Stimulated activated effector memory CD8-positive, alpha-beta T cell treated with anti-CD3 and anti-CD28 coated beads, Interleukin-12 subunit alpha, Interleukin-12 subunit beta, amount 100 ng/mL, for 72 hours (primary cell): Measurements from ENCODE around the gene ASAP3.

Source experiments
- ATAC-seq: fragments of 150-1000 bp; cut with Tn5 transposase; 2 replicates; pipeline ENCODE4 v1.10.0; 2021
- DNase-seq, 2 donors: peaks; one replicate each; pipeline ENCODE4 v3.0.0; 2021 to 2022; ENCODE audit warnings: low spot score in 2 of 2
- H3K27ac Mint-ChIP-seq: one replicate; pipeline ENCODE4 v1.8.0; 2022; ENCODE audit warnings: mild to moderate bottlenecking, mixed read lengths
- H3K36me3 Mint-ChIP-seq: one replicate; pipeline ENCODE4 v1.8.0; 2022; ENCODE audit warnings: mild to moderate bottlenecking, mixed read lengths
- H3K4me1 Mint-ChIP-seq: one replicate; pipeline ENCODE4 v1.8.0; 2022; ENCODE audit warnings: mixed read lengths
- H3K4me3 Mint-ChIP-seq: one replicate; pipeline ENCODE4 v1.8.0; 2022; ENCODE audit warnings: mild to moderate bottlenecking, mixed read lengths
- H3K9me3 Mint-ChIP-seq: one replicate; pipeline ENCODE4 v1.8.0; 2022; ENCODE audit warnings: mixed read lengths

ASAP3 gene

GRCh38 chr1:23475134-23475628 lies 8.8 kb downstream of the ASAP3 start:
- H3K36me3 Mint-ChIP-seq: no peaks in the 10 kb centered on the region
- no peak for DNase-seq
- H3K4me3 Mint-ChIP-seq: no peak overlapping the region
- ATAC-seq: no peak
- H3K4me1 Mint-ChIP-seq: no peaks in the 10 kb centered on the region
- no peaks in the 10 kb centered on the region for H3K9me3 Mint-ChIP-seq
- no peak overlapping the region for H3K27ac Mint-ChIP-seq

- Mint-ChIP-seq H3K27ac (no peak overlapping the region), H3K36me3 (no peaks in the 10 kb centered on the region), H3K4me1 (no peaks in the 10 kb centered on the region), H3K4me3 (no peak overlapping the region), H3K9me3 (no peaks in the 10 kb centered on the region)
- ATAC-seq: peak; percentile 11
- DNase-seq: no peak
These were observed 10.8 kb downstream of the ASAP3 start for GRCh38 chr1:23473037-23473800.

GRCh38 chr1:23472351-23473036 lies 11.5 kb downstream of the ASAP3 start:
- DNase-seq (no peak), ATAC-seq (no peak)
- Mint-ChIP-seq H3K27ac (no peak overlapping the region), H3K4me1 (no peaks in the 10 kb centered on the region), H3K36me3 (no peaks in the 10 kb centered on the region), H3K4me3 (no peak overlapping the region), H3K9me3 (no peaks in the 10 kb centered on the region)

GRCh38 chr1:23471473-23472075 lies 12.4 kb downstream of the ASAP3 start:
- no peaks in the 10 kb centered on the region for H3K36me3 Mint-ChIP-seq
- no peaks in the 10 kb centered on the region for H3K4me1 Mint-ChIP-seq
- DNase-seq (no peak), ATAC-seq (no peak)
- no peaks in the 10 kb centered on the region for H3K9me3 Mint-ChIP-seq
- H3K27ac Mint-ChIP-seq: peak overlapping the region; percentile 44
- no peak overlapping the region for H3K4me3 Mint-ChIP-seq

- DNase-seq (no peak), ATAC-seq (peak; percentile 34)
- no peaks in the 10 kb centered on the region for H3K36me3 Mint-ChIP-seq
- no peaks in the 10 kb centered on the region for H3K4me1 Mint-ChIP-seq
- H3K27ac Mint-ChIP-seq: peak overlapping the region; percentile 44
- no peak overlapping the region for H3K4me3 Mint-ChIP-seq
- H3K9me3 Mint-ChIP-seq: no peaks in the 10 kb centered on the region
These were observed 13.5 kb downstream of the ASAP3 start for GRCh38 chr1:23470282-23471070.

- DNase-seq: no peak
- no peaks in the 10 kb centered on the region for H3K36me3 Mint-ChIP-seq
- H3K4me1 Mint-ChIP-seq: no peaks in the 10 kb centered on the region
- ATAC-seq: no peak
- H3K9me3 Mint-ChIP-seq: no peaks in the 10 kb centered on the region
- H3K27ac Mint-ChIP-seq: no peak overlapping the region
- H3K4me3 Mint-ChIP-seq: no peak overlapping the region
These were observed 14.5 kb downstream of the ASAP3 start for GRCh38 chr1:23469372-23469982.

- H3K27ac Mint-ChIP-seq: no peak overlapping the region
These were observed 17.5 kb downstream of the ASAP3 start for GRCh38 chr1:23466423-23466989.

GRCh38 chr1:23463286-23463685 lies 20.7 kb downstream of the ASAP3 start:
- ATAC-seq (no peak), DNase-seq (no peak)
- Mint-ChIP-seq H3K27ac (no peak overlapping the region), H3K9me3 (no peaks in the 10 kb centered on the region), H3K36me3 (no peaks in the 10 kb centered on the region), H3K4me3 (no peak overlapping the region), H3K4me1 (no peaks in the 10 kb centered on the region)

More at GRCh38 chr1:23466423-23466989, 17.5 kb downstream of the ASAP3 start:
- H3K9me3 Mint-ChIP-seq: no peaks in the 10 kb centered on the region
- no peaks in the 10 kb centered on the region for H3K36me3 Mint-ChIP-seq
- H3K4me3 Mint-ChIP-seq: no peak overlapping the region
- H3K4me1 Mint-ChIP-seq: no peaks in the 10 kb centered on the region
- no peak for ATAC-seq
- DNase-seq: no peak

- DNase-seq: no peak
- H3K4me1 Mint-ChIP-seq: no peaks in the 10 kb centered on the region
- no peak overlapping the region for H3K4me3 Mint-ChIP-seq
- no peak for ATAC-seq
- no peaks in the 10 kb centered on the region for H3K9me3 Mint-ChIP-seq
- no peaks in the 10 kb centered on the region for H3K36me3 Mint-ChIP-seq
- H3K27ac Mint-ChIP-seq: no peak overlapping the region
These were observed 21.2 kb downstream of the ASAP3 start for GRCh38 chr1:23462766-23463165.

GRCh38 chr1:23461050-23461449 lies 22.9 kb downstream of the ASAP3 start:
- ATAC-seq (no peak), DNase-seq (no peak)
- H3K4me3 Mint-ChIP-seq: no peak overlapping the region
- no peaks in the 10 kb centered on the region for H3K36me3 Mint-ChIP-seq
- H3K9me3 Mint-ChIP-seq: no peaks in the 10 kb centered on the region
- H3K4me1 Mint-ChIP-seq: peaks cover 7% of the 10 kb centered on the region
- H3K27ac Mint-ChIP-seq: no peak overlapping the region

- no peak for ATAC-seq
- DNase-seq: no peak
- Mint-ChIP-seq H3K4me1 (peaks cover 10% of the 10 kb centered on the region), H3K27ac (no peak overlapping the region), H3K9me3 (no peaks in the 10 kb centered on the region), H3K36me3 (no peaks in the 10 kb centered on the region), H3K4me3 (no peak overlapping the region)
These were observed 23.5 kb downstream of the ASAP3 start for GRCh38 chr1:23460519-23460918.

GRCh38 chr1:23459338-23459757 lies 24.6 kb downstream of the ASAP3 start:
- Mint-ChIP-seq H3K4me3 (no peak overlapping the region), H3K9me3 (no peaks in the 10 kb centered on the region), H3K36me3 (no peaks in the 10 kb centered on the region), H3K4me1 (peaks cover 16% of the 10 kb centered on the region), H3K27ac (no peak overlapping the region)
- DNase-seq: no peak
- no peak for ATAC-seq

- no peak for DNase-seq
- no peaks in the 10 kb centered on the region for H3K36me3 Mint-ChIP-seq
- no peaks in the 10 kb centered on the region for H3K9me3 Mint-ChIP-seq
- peaks cover 37% of the 10 kb centered on the region for H3K4me1 Mint-ChIP-seq
- ATAC-seq: no peak
- H3K27ac Mint-ChIP-seq: peak overlapping the region; percentile 36
- H3K4me3 Mint-ChIP-seq: no peak overlapping the region
These were observed 27.8 kb downstream of the ASAP3 start for GRCh38 chr1:23456226-23456625.

GRCh38 chr1:23453455-23454000 lies 30.5 kb downstream of the ASAP3 start:
- Mint-ChIP-seq H3K4me1 (peaks cover 37% of the 10 kb centered on the region), H3K9me3 (no peaks in the 10 kb centered on the region), H3K36me3 (no peaks in the 10 kb centered on the region), H3K27ac (peak overlapping the region; percentile 8), H3K4me3 (no peak overlapping the region)
- ATAC-seq: no peak
- no peak for DNase-seq
